SK-N-SH treated with all-trans-retinoic acid at 6 μM for 48 hours (cell line): ENCODE data around the gene GPATCH2L.

Source experiments
- ATAC-seq: fragments of 200-7000 bp; cut with Tn5 transposase; 3 replicates; pipeline ENCODE4 v1.9.1; 2020; ENCODE audit warnings: mild to moderate bottlenecking, moderate library complexity
- ARNTL ChIP-seq: fragments of 450-650 bp; formaldehyde crosslinking; IDR thresholded peaks from 2 replicates; pipeline ENCODE4 v1.5.0; 2020; ENCODE audit warnings: low read depth, mild to moderate bottlenecking, moderate library complexity, borderline replicate concordance
- BACH2 ChIP-seq: fragments of 250-450 bp; sonication (Bioruptor Pico); IDR thresholded peaks from 2 replicates; pipeline ENCODE4 v1.9.0; 2021; ENCODE audit warnings: mild to moderate bottlenecking, borderline replicate concordance
- CREB5 ChIP-seq: fragments of 250-450 bp; sonication (Bioruptor Pico); IDR thresholded peaks from 2 replicates; pipeline ENCODE4 v1.5.1; 2020; ENCODE audit warnings: low read depth, mild to moderate bottlenecking, moderate library complexity
- CSDC2 ChIP-seq: fragments of 250-450 bp; sonication (Bioruptor Pico); IDR thresholded peaks from 2 replicates; pipeline ENCODE4 v1.5.0; 2020; ENCODE audit warnings: mild to moderate bottlenecking, moderate library complexity
- ESRRG ChIP-seq: fragments of 250-450 bp; sonication (Bioruptor Pico); IDR thresholded peaks from 2 replicates; pipeline ENCODE4 v1.6.1; 2021; ENCODE audit warnings: mild to moderate bottlenecking
- GLIS3 ChIP-seq: fragments of 250-450 bp; sonication (Bioruptor Pico); IDR thresholded peaks from 2 replicates; pipeline ENCODE4 v1.5.0; 2020; ENCODE audit warnings: mild to moderate bottlenecking, moderate library complexity
- OSR1 ChIP-seq: fragments of 250-450 bp; sonication (Bioruptor Pico); IDR thresholded peaks from 2 replicates; pipeline ENCODE4 v1.8.0; 2022; ENCODE audit warnings: moderate library complexity, mild to moderate bottlenecking, inconsistent platforms
- PPARA ChIP-seq: fragments of 250-450 bp; sonication (Bioruptor Pico); IDR thresholded peaks from 2 replicates; pipeline ENCODE4 v1.5.0; 2020; ENCODE audit warnings: mild to moderate bottlenecking, borderline replicate concordance
- RARB ChIP-seq: fragments of 250-450 bp; sonication (Bioruptor Pico); IDR thresholded peaks from 2 replicates; pipeline ENCODE4 v1.8.0; 2021; ENCODE audit warnings: mild to moderate bottlenecking, moderate library complexity
- SNAI2 ChIP-seq: fragments of 250-450 bp; sonication (Bioruptor Pico); IDR thresholded peaks from 2 replicates; pipeline ENCODE4 v1.5.0; 2020; ENCODE audit warnings: mild to moderate bottlenecking, moderate library complexity
- TCF4 ChIP-seq: fragments of 250-450 bp; sonication (Bioruptor Pico); IDR thresholded peaks from 2 replicates; pipeline ENCODE4 v1.8.0; 2021; ENCODE audit warnings: mild to moderate bottlenecking, moderate library complexity, borderline replicate concordance
- TOX ChIP-seq: fragments of 250-450 bp; sonication (Bioruptor Pico); IDR thresholded peaks from 2 replicates; pipeline ENCODE4 v1.8.0; 2021; ENCODE audit warnings: mild to moderate bottlenecking, moderate library complexity, borderline replicate concordance
- ZC3H10 ChIP-seq: fragments of 250-450 bp; sonication (Bioruptor Pico); IDR thresholded peaks from 2 replicates; pipeline ENCODE4 v1.5.1; 2021; ENCODE audit warnings: mild to moderate bottlenecking, moderate library complexity
- ZFP3 ChIP-seq: fragments of 250-450 bp; sonication (Bioruptor Pico); IDR thresholded peaks from 2 replicates; pipeline ENCODE4 v1.5.0; 2020; ENCODE audit warnings: mild to moderate bottlenecking, moderate library complexity
- ZFP30 ChIP-seq: fragments of 450-650 bp; formaldehyde crosslinking; IDR thresholded peaks from 2 replicates; pipeline ENCODE4 v1.5.0; 2022; ENCODE audit warnings: mild to moderate bottlenecking, moderate library complexity
- ZNF565 ChIP-seq: fragments of 450-650 bp; formaldehyde crosslinking; conservative IDR thresholded peaks from 2 replicates; pipeline ENCODE4 v1.5.0; 2020; ENCODE audit warnings: low read depth, mild to moderate bottlenecking, moderate library complexity
- ZNF70 ChIP-seq: fragments of 450-650 bp; formaldehyde crosslinking; IDR thresholded peaks from 2 replicates; pipeline ENCODE4 v1.5.0; 2020; ENCODE audit warnings: mild to moderate bottlenecking, moderate library complexity
- TF ChIP-seq, protein P1 (sequence below): fragments of 250-450 bp; sonication (Bioruptor Pico); IDR thresholded peaks from 2 replicates; pipeline ENCODE4 v1.5.1; 2021; ENCODE audit warnings: mild to moderate bottlenecking, moderate library complexity
- TF ChIP-seq, protein P2 (sequence below): fragments of 250-450 bp; sonication (Bioruptor Pico); IDR thresholded peaks from 2 replicates; pipeline ENCODE4 v1.8.0; 2021; ENCODE audit warnings: low read depth, mild to moderate bottlenecking, moderate library complexity, borderline replicate concordance
- TF ChIP-seq, protein P3 (sequence below): fragments of 250-450 bp; sonication (Bioruptor Pico); IDR thresholded peaks from 2 replicates; pipeline ENCODE4 v1.8.0; 2020; ENCODE audit warnings: mild to moderate bottlenecking, moderate library complexity, borderline replicate concordance

GPATCH2L gene

DNA sequence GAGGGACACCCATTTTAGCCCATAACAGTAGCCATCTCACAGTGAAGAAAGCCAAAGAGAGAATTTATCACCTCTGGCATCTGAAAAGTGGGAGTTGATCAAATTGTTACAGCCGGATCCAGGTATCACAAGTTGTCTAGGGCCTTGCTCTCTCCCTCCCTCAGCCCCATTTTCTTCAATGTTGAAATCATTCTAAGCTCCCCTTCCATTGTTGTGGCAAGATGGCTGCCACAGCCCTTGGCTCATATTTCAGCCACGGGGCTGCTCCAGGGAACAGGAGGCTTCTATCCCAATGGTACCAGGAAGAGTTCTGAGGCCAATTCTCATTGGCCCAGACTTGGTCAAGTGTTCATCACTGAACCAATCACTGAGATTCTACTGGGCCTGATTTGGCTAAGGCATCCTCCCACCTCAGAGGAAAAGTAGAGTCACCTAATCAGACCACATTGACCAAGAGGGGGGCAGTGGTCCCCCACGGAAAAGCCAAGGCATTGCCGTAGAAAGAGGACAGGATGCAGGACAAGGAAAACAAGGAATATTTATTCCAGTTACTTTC lies 106.2 kb downstream of the GPATCH2L start:
- ATAC-seq, result no peak
- TF ChIP-seq ZNF70 (CRISPR knock-in tag), result no peak
- TF ChIP-seq ZC3H10 (CRISPR knock-in tag), result no peak
- TF ChIP-seq TCF4 (CRISPR knock-in tag), result no peak

GRCh38 chr14:76259029-76259735 lies 107.5 kb downstream of the GPATCH2L start:
- TF ChIP-seq PPARA (no peak), BACH2 (CRISPR knock-in tag) (no peak), RARB (CRISPR knock-in tag) (no peak), ESRRG (CRISPR knock-in tag) (no peak), ARNTL (no peak), CSDC2 (CRISPR knock-in tag) (no peak), ZC3H10 (CRISPR knock-in tag) (no peak), TOX (CRISPR knock-in tag) (no peak), ZFP3 (CRISPR knock-in tag) (no peak)
- no peak for ATAC-seq

DNA sequence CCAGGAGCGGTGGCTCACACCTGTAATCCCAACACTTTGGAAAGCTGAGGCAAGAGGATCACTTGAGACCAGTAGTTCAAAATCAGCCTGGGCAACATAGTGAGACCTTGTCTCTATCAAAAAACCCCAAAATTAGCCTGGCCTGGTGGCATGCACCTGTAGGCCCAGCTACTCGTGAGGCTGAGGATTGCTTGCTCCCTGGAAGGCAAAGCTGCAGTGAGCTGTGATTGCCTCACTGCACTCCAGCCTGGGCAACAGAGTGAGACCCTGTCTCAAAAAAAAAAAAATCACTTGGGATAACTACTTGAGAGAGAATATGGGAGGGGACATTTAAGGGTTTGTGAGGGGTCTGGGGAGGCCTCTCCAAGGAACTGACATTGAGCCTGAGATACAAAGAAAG lies 109.0 kb downstream of the GPATCH2L start:
- ATAC-seq, result no peak
- TF ChIP-seq, protein P1, sequence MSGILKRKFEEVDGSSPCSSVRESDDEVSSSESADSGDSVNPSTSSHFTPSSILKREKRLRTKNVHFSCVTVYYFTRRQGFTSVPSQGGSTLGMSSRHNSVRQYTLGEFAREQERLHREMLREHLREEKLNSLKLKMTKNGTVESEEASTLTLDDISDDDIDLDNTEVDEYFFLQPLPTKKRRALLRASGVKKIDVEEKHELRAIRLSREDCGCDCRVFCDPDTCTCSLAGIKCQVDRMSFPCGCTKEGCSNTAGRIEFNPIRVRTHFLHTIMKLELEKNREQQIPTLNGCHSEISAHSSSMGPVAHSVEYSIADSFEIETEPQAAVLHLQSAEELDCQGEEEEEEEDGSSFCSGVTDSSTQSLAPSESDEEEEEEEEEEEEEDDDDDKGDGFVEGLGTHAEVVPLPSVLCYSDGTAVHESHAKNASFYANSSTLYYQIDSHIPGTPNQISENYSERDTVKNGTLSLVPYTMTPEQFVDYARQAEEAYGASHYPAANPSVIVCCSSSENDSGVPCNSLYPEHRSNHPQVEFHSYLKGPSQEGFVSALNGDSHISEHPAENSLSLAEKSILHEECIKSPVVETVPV (CRISPR knock-in tag), result no peak
- no peak for TF ChIP-seq GLIS3 (CRISPR knock-in tag)
- TF ChIP-seq, protein P2, sequence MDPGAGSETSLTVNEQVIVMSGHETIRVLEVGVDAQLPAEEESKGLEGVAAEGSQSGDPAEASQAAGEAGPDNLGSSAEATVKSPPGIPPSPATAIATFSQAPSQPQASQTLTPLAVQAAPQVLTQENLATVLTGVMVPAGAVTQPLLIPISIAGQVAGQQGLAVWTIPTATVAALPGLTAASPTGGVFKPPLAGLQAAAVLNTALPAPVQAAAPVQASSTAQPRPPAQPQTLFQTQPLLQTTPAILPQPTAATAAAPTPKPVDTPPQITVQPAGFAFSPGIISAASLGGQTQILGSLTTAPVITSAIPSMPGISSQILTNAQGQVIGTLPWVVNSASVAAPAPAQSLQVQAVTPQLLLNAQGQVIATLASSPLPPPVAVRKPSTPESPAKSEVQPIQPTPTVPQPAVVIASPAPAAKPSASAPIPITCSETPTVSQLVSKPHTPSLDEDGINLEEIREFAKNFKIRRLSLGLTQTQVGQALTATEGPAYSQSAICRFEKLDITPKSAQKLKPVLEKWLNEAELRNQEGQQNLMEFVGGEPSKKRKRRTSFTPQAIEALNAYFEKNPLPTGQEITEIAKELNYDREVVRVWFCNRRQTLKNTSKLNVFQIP, result no peak
- TF ChIP-seq ZFP3 (CRISPR knock-in tag), result no peak
- TF ChIP-seq, protein P3, sequence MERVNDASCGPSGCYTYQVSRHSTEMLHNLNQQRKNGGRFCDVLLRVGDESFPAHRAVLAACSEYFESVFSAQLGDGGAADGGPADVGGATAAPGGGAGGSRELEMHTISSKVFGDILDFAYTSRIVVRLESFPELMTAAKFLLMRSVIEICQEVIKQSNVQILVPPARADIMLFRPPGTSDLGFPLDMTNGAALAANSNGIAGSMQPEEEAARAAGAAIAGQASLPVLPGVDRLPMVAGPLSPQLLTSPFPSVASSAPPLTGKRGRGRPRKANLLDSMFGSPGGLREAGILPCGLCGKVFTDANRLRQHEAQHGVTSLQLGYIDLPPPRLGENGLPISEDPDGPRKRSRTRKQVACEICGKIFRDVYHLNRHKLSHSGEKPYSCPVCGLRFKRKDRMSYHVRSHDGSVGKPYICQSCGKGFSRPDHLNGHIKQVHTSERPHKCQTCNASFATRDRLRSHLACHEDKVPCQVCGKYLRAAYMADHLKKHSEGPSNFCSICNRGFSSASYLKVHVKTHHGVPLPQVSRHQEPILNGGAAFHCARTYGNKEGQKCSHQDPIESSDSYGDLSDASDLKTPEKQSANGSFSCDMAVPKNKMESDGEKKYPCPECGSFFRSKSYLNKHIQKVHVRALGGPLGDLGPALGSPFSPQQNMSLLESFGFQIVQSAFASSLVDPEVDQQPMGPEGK (CRISPR knock-in tag), result no peak
- TF ChIP-seq BACH2 (CRISPR knock-in tag), result no peak
- no peak for TF ChIP-seq ZNF565 (CRISPR knock-in tag)
- no peak for TF ChIP-seq OSR1 (CRISPR knock-in tag)
- TF ChIP-seq CREB5 (CRISPR knock-in tag), result no peak
- no peak for TF ChIP-seq SNAI2
- TF ChIP-seq PPARA, result no peak
- no peak for TF ChIP-seq ZC3H10 (CRISPR knock-in tag)
- no peak for TF ChIP-seq CSDC2 (CRISPR knock-in tag)
- no peak for TF ChIP-seq RARB (CRISPR knock-in tag)
- no peak for TF ChIP-seq TCF4 (CRISPR knock-in tag)
- no peak for TF ChIP-seq TOX (CRISPR knock-in tag)
- TF ChIP-seq, all 23 proteins: peak for 0

DNA sequence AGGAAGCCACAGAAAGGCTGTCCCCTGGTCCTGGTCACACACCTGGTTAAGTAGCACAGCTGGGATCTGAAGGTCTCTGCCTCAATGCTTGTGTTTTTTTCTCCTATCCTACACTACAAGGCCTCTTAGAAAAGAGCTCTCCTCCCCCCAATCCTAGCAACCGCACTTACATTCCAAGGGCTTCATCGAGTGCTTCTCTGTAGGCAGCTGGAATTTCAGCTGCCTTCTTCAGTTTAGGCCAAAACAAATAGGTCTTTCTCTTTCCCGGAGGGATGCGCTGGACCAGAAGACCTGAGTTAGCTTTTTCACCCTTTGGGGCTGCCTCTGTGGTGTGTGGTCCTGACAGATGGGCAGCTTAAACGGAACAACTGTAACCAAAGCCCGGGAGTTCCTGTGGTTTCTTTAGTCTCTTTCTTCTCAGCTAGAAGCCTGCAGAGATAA lies 109.7 kb downstream of the GPATCH2L start:
- no peak for ATAC-seq
- TF ChIP-seq BACH2 (CRISPR knock-in tag) (no peak), ZFP30 (CRISPR knock-in tag) (no peak), ZC3H10 (CRISPR knock-in tag) (no peak), GLIS3 (CRISPR knock-in tag) (no peak), ZNF70 (CRISPR knock-in tag) (no peak), OSR1 (CRISPR knock-in tag) (no peak), ZNF565 (CRISPR knock-in tag) (no peak), ARNTL (no peak)
- TF ChIP-seq, protein P2, result no peak
- TF ChIP-seq, protein P3 (CRISPR knock-in tag), result no peak
- TF ChIP-seq, all 23 proteins: peak for 0
